HepG2 (cell line): ENCODE results near the gene UST. TPM values are rescaled to one million over a fixed set of nuclear protein-coding genes. Genes with fewer than 3 reads are reported as not detected.

Source experiments
- ATAC-seq: fragments of 200-7000 bp; cut with Tn5 transposase; 3 replicates; pipeline ENCODE4 v1.9.1; 2020; ENCODE audit warnings: mild to moderate bottlenecking, moderate library complexity
- BruUV-seq: library from RNA; stranded (reverse); fragments of 400-500 nt; replicated peaks from 2 replicates; lab custom pipeline; 2021; lab: Mats Ljungman, UMichigan
- CTCF ChIA-PET: fragments of 300-600 bp; formaldehyde crosslinking; extraction: SDS; loops from one replicate; lab custom pipeline; 2021; ENCODE audit warnings: low total read pairs, inconsistent platforms, low intra/inter-chr PET ratio; lab: Yijun Ruan, JAX
- POLR2A ChIA-PET: fragments of 350-600 bp; sonication (Branson Sonifier 250); formaldehyde crosslinking; loops from one replicate; lab custom pipeline; 2020; ENCODE audit warnings: antibody characterized with exemption, inconsistent platforms; lab: Yijun Ruan, JAX
- DNase-seq: peaks from one replicate; pipeline ENCODE4 v3.0.0-alpha.2; 2015; ENCODE audit warnings: low spot score
- FAIRE-seq: peaks from 3 replicates; lab custom pipeline; 2011; peaks lifted over from hg19 to GRCh38; lab: Jason Lieb, UNC
- H2AFZ ChIP-seq: one replicate; pipeline ENCODE4 v1.6.1; 2011; ENCODE audit warnings: low read length, inconsistent platforms
- H3K27ac ChIP-seq: fragments of 300-600 bp; 3 replicates; pipeline ENCODE4 v1.8.0; 2011; ENCODE audit warnings: mixed run types, mild to moderate bottlenecking, mixed read lengths, low read length, inconsistent platforms; ENCODE audit not compliant: insufficient read depth; ENCODE audit errors: extremely low read length
- H3K27me3 ChIP-seq, 2 experiments: fragments of 200-600 bp in 1 of 2; 2 replicates in 1 of 2; 3 replicates in 1 of 2; pipeline versions ENCODE4 v1.6.0 to v1.8.0; 2011; ENCODE audit warnings: low read length in 2 of 2, mild to moderate bottlenecking in 2 of 2, moderate library complexity in 2 of 2, inconsistent platforms in 1 of 2; ENCODE audit not compliant: insufficient read depth in 2 of 2, control insufficient read depth in 1 of 2
- H3K36me3 ChIP-seq, 2 experiments: fragments of 200-600 bp in 1 of 2; replicated peaks in 1 of 2; 2 replicates in 1 of 2; 3 replicates in 1 of 2; pipeline versions ENCODE4 v1.5.1 to v1.8.0; 2011; ENCODE audit warnings: low read length in 2 of 2, inconsistent platforms in 1 of 2; ENCODE audit not compliant: insufficient read depth in 2 of 2, control insufficient read depth in 1 of 2
- H3K4me1 ChIP-seq: 2 replicates; pipeline ENCODE4 v1.5.1; 2012; ENCODE audit warnings: low read length, inconsistent platforms; ENCODE audit not compliant: insufficient read depth
- H3K4me2 ChIP-seq: 2 replicates; pipeline ENCODE4 v1.6.0; 2011; ENCODE audit warnings: low read depth, low read length, inconsistent platforms
- H3K4me3 ChIP-seq, 3 experiments: fragments of 200-600 bp in 1 of 3; sonication (generic), shearing (Covaris generic) in 1 of 3; replicated peaks in 1 of 3; 2 replicates each; pipeline ENCODE4 v1.5.1; 2011 to 2016; ENCODE audit warnings: low read length in 3 of 3, inconsistent platforms in 2 of 3, low read depth in 2 of 3, mild to moderate bottlenecking in 2 of 3, control low read depth in 1 of 3, mixed read lengths in 1 of 3; ENCODE audit not compliant: insufficient read depth in 1 of 3
- H3K79me2 ChIP-seq: one replicate; pipeline ENCODE4 v1.6.1; 2011; ENCODE audit warnings: low read length, inconsistent platforms; ENCODE audit not compliant: insufficient read depth
- H3K9ac ChIP-seq: 2 replicates; pipeline ENCODE4 v1.6.0; 2011; ENCODE audit warnings: mild to moderate bottlenecking, low read depth, low read length, inconsistent platforms; ENCODE audit not compliant: insufficient read depth
- H3K9me3 ChIP-seq: 2 replicates; pipeline ENCODE4 v1.5.1; 2012; ENCODE audit warnings: mild to moderate bottlenecking, low read length
- H4K20me1 ChIP-seq: 2 replicates; pipeline ENCODE4 v1.6.0; 2011; ENCODE audit warnings: inconsistent platforms, mild to moderate bottlenecking, low read length, moderate library complexity; ENCODE audit not compliant: insufficient read depth
- FIP1L1 ChIP-seq: fragments of 200-400 bp; formaldehyde crosslinking; IDR thresholded peaks from 2 replicates; pipeline ENCODE4 v1.6.1; 2018; ENCODE audit warnings: low read depth, mild to moderate bottlenecking, low read length, moderate library complexity, borderline replicate concordance; ENCODE audit not compliant: insufficient read depth
- FOXP1 ChIP-seq, 2 experiments: fragments of 450-650 bp in 1 of 2; IDR thresholded peaks; 2 replicates each; pipeline ENCODE4 v1.6.1; 2017 to 2018; ENCODE audit warnings: antibody characterized with exemption in 1 of 2
- KDM5B ChIP-seq: sonication (generic); formaldehyde crosslinking; IDR thresholded peaks from 2 replicates; pipeline ENCODE4 v1.4.0; 2020; ENCODE audit warnings: missing genetic modification reagents, mild to moderate bottlenecking, borderline replicate concordance
- MAFF ChIP-seq: IDR thresholded peaks from 2 replicates; pipeline ENCODE4 v1.6.1; 2011; ENCODE audit warnings: low read depth, low read length, improper control_type of control experiment
- MAFK ChIP-seq, 2 experiments: IDR thresholded peaks in 1 of 2; conservative IDR thresholded peaks in 1 of 2; 2 replicates each; pipeline ENCODE4 v1.6.1; 2011; ENCODE audit warnings: improper control_type of control experiment in 2 of 2, low read length in 2 of 2
- ZNF280B ChIP-seq: sonication (generic); formaldehyde crosslinking; IDR thresholded peaks from 2 replicates; pipeline ENCODE4 v1.5.0; 2020; ENCODE audit warnings: missing genetic modification reagents, mild to moderate bottlenecking, borderline replicate concordance
- WGBS: methylation state at CpG from one replicate; pipeline ENCODE4 v1.1.6; 2017; ENCODE audit warnings: low lambda C conversion rate; 5-methylcytosine and 5-hydroxymethylcytosine counted together
- in situ Hi-C: cut with HindIII; loops from 2 replicates; pipeline ENCODE4 v1.10.0; 2017; ENCODE audit warnings: low pct_unique_long_range_greater_than_20kb; ENCODE audit not compliant: extremely low pct_ligation_motif_present
- intact Hi-C: fragments of 100-400 bp; cut with micrococcal nuclease; formaldehyde crosslinking; loops from one replicate; pipeline ENCODE4 v1.10.0; 2022; ENCODE audit not compliant: unreplicated experiment
- polyA plus RNA-seq, 8 experiments: library from polyadenylated mRNA; depleted of rRNA in 3 of 8; stranded (reverse) in 7 of 8; unstranded in 1 of 8; fragments of >200 nt; fragmentation: Illumina TruSeq in 4 of 8; extraction: Trizol in 4 of 8; gene quantifications; 2 replicates each; pipeline versions ENCODE4 v1.2.1 to v1.2.3, GENCODE V29; 2011 to 2016; ENCODE audit warnings: low read depth in 4 of 8, missing spikeins in 1 of 8, mixed read lengths in 1 of 8; ENCODE audit not compliant: insufficient read depth in 1 of 8
- total RNA-seq, 5 experiments: library from RNA; depleted of rRNA; stranded (reverse); fragments of >200 nt; fragmentation: Illumina TruSeq; extraction: Trizol; gene quantifications; 2 replicates each; pipeline ENCODE4 v1.2.3, GENCODE V29; 2016; ENCODE audit warnings: low read depth in 1 of 5

UST gene
- total and polyA plus RNA-seq, 2 of the 13 experiments (the other 11 are each of a cell fraction or from before 2014, with no cell fraction given): 0.27 TPM; not detected in 1

DNA sequence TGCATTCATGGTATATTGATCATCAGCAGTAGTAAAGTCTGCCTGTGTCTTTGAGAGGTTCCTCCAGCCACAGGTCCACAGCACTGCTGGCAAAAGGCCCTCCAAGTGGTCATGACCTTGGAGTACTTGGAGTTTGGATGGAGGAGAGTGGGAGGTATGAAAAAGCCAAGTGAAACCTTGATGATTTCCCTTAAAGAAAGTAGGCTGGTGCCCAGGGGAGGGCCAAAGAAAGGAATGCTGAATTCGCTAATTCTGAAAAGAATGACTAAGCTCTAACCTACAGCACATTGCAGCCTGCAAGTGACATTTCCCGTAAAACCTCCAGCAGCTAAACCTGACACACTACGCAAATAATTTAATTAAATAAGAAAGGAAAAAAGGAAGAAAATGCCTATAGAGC lies 347.3 kb downstream of the UST start:
- ATAC-seq (no peak), FAIRE-seq (no peak), DNase-seq (no peak)
- ChIA-PET CTCF (no interaction called here), POLR2A (no interaction called here)
- no peak overlapping the region for H3K27ac ChIP-seq
- in situ Hi-C loops (no loop called here), intact Hi-C loops (no loop called here)
- no peak overlapping the region for H3K4me2 ChIP-seq
- no peaks in the 10 kb centered on the region for H3K4me1 ChIP-seq
- no peaks in the 10 kb centered on the region for H3K79me2 ChIP-seq
- peaks cover 24% of the 10 kb centered on the region for H3K9me3 ChIP-seq
- no peak overlapping the region for H2AFZ ChIP-seq
- no peak overlapping the region for H3K4me3 ChIP-seq
- TF ChIP-seq MAFF: peak; percentile 67
- TF ChIP-seq MAFK (conservative IDR thresholded peaks at IDR 0.05 in 1 of 2, IDR thresholded peaks at IDR 0.05 in 1 of 2; ENCODE audit: low read length in 2 of 2): peak; percentile 46 to 67; a peak in 3 of 4 replicates
- no peak for TF ChIP-seq FOXP1 (IDR thresholded peaks at IDR 0.05)
- no peak for TF ChIP-seq FOXP1 (CRISPR knock-in tag; IDR thresholded peaks at IDR 0.05)
- no peaks in the 10 kb centered on the region for H4K20me1 ChIP-seq
- H3K27me3 ChIP-seq: peaks cover 2 to 21% of the 10 kb centered on the region in 2 experiments; a peak in 4 of 5 replicates
- BruUV-seq: no TSS peak
- 41% methylated on average over 3 of the region's 3 CpGs for WGBS
- no peak overlapping the region for H3K9ac ChIP-seq
- no peaks in the 10 kb centered on the region for H3K36me3 ChIP-seq

DNA sequence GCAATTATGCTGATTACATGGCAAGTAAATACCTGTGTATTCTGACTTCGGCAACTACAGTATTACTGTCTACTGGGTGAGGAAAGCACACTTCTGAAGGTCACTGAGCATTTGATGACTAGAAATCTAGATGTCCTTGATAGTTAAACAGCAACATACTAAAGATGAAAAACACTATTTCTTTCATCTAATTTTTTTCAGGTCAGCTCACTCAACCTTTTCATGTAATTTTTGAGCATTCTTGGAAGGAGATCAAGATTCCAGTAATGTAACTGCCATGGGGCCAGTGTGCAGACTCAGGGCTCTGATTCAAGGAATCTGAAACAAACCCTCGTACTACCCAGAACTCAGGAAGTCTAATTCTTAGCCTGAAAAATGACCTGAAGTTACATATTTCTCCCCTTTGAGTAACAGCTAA lies 348.1 kb downstream of the UST start:
- Histone ChIP-seq H4K20me1 (no peaks in the 10 kb centered on the region), H3K4me3 (no peak overlapping the region), H3K27me3 (peaks cover 2 to 21% of the 10 kb centered on the region in 2 experiments; a peak in 4 of 5 replicates), H3K79me2 (no peaks in the 10 kb centered on the region)
- intact Hi-C loops: no loop called here
- TF ChIP-seq ZNF280B (CRISPR knock-in tag) (no peak), FIP1L1 (no peak), KDM5B (no peak)
- TF ChIP-seq, all 625 proteins: peak for 0
- POLR2A ChIA-PET: no interaction called here
- ATAC-seq (no peak), FAIRE-seq (no peak), DNase-seq (no peak)
- no peak overlapping the region for H3K9ac ChIP-seq
- H3K27ac ChIP-seq: no peak overlapping the region
- H3K4me1 ChIP-seq: no peaks in the 10 kb centered on the region
- peaks cover 30% of the 10 kb centered on the region for H3K9me3 ChIP-seq
- H3K36me3 ChIP-seq: no peaks in the 10 kb centered on the region
- WGBS: 16% methylated on average over 2 of the region's 2 CpGs
- in situ Hi-C loops: no loop called here
- CTCF ChIA-PET: no interaction called here
- BruUV-seq: no TSS peak
- H2AFZ ChIP-seq: no peak overlapping the region
- H3K4me2 ChIP-seq: no peak overlapping the region
